Transverse colon (tissue), 4 donors: ENCODE measurements around the gene POLE. TPM values are rescaled to one million over a fixed set of nuclear protein-coding genes. Genes with fewer than 3 reads are reported as not detected.

Experiments used
- DNase-seq: peaks from one replicate; pipeline ENCODE4 v3.0.0-alpha.2; 2019
- H3K27ac ChIP-seq, 4 donors: fragments of 200-600 bp; sonication (generic); 2 replicates each; pipeline ENCODE4 v1.5.1; 2016 to 2018; ENCODE audit warnings: inconsistent platforms in 4 of 4
- H3K27me3 ChIP-seq: fragments of 200-600 bp; sonication (generic); 2 replicates; pipeline ENCODE4 v1.5.1; 2017; ENCODE audit warnings: inconsistent platforms
- H3K36me3 ChIP-seq, 4 donors: fragments of 200-600 bp; sonication (generic); 2 replicates each; pipeline ENCODE4 v1.5.1; 2017 to 2019; ENCODE audit warnings: inconsistent platforms in 4 of 4
- H3K4me1 ChIP-seq, 4 donors: fragments of 200-600 bp; sonication (generic); 2 replicates each; pipeline ENCODE4 v1.5.1; 2017 to 2020; ENCODE audit warnings: inconsistent platforms in 4 of 4
- H3K4me3 ChIP-seq, 4 donors: fragments of 200-600 bp; sonication (generic); 1 replicate in 1 of 4; 2 replicates in 3 of 4; pipeline versions ENCODE4 v1.5.1 to v1.6.1; 2017 to 2019; ENCODE audit warnings: inconsistent platforms in 4 of 4
- H3K9me3 ChIP-seq, 2 donors: fragments of 200-600 bp; sonication (generic); 2 replicates each; pipeline ENCODE4 v1.5.1; 2017 to 2019; ENCODE audit warnings: inconsistent platforms in 2 of 2
- EP300 ChIP-seq: sonication (generic); formaldehyde crosslinking; IDR thresholded peaks from one replicate; pipeline ENCODE4 v1.6.1; 2017; ENCODE audit warnings: antibody characterized with exemption, low read depth
- POLR2A ChIP-seq: fragments of 450-650 bp; IDR thresholded peaks from one replicate; pipeline ENCODE4 v1.6.1; 2016; ENCODE audit warnings: antibody characterized with exemption, mild to moderate bottlenecking, moderate library complexity
- POLR2AphosphoS5 ChIP-seq, 3 donors: sonication (generic); formaldehyde crosslinking; IDR thresholded peaks; one replicate each; pipeline ENCODE4 v1.6.1; 2016; ENCODE audit warnings: antibody characterized with exemption in 3 of 3
- WGBS, 2 donors: methylation state at CpG; one replicate each; pipeline ENCODE4 v1.1.5; 2018; ENCODE audit warnings: low coverage in 1 of 2; 5-methylcytosine and 5-hydroxymethylcytosine counted together
- in situ Hi-C, 4 donors: fragments of 200-750 bp; cut with MboI; loops; one replicate each; pipeline versions ENCODE4 v1.15.0 to v1.15.1; 2017; ENCODE audit warnings: low sequenced_read_pairs in 3 of 4, low pct_ligation_motif_present in 1 of 4, low pct_unique_long_range_greater_than_20kb in 1 of 4
- intact Hi-C: fragments of 100-400 bp; cut with DNase I; formaldehyde crosslinking; loops from one replicate; pipeline ENCODE4 v1.15.1; 2023; ENCODE audit warnings: low total_unique reads
- total RNA-seq, 4 donors: library from RNA; depleted of rRNA; stranded (reverse); fragments of >200 nt; gene quantifications; one replicate each; pipeline ENCODE4 v1.1.0, GENCODE V29; 2016
- TF ChIP-seq, protein P1 (sequence below), 5 experiments: fragments of 200-600 bp in 3 of 5; fragments of 450-650 bp in 2 of 5; sonication (generic) in 3 of 5; IDR thresholded peaks; 1 replicate in 2 of 5; 2 replicates in 3 of 5; pipeline ENCODE4 v1.5.1; 2016 to 2017; ENCODE audit warnings: antibody characterized with exemption in 5 of 5, inconsistent platforms in 3 of 5, mild to moderate bottlenecking in 2 of 5, moderate library complexity in 1 of 5

Gene POLE
- total RNA-seq, 4 donors from 2014 or later = 57.0 to 204 (median 74.1) TPM

DNA sequence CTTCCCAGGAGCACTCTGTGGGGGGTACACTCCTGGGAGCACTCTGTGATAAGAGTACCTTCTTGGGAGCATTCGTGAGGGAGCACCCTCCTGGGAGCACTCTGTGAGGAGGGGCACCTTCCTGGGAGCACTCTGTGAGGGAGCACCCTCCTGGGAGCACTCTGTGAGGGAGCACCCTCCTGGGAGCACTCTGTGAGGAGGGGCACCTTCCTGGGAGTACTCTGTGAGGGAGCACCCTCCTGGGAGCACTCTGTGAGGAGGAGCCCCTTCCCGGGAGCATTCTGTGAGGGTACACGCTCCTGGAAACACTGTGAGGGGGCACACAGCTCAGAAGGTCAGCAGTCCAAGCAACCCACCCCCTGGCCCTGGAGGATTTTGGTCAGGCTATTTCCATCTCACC, 99.4 kb downstream of the POLE start:
- TF ChIP-seq POLR2A = no peak
- no peak for TF ChIP-seq EP300
- TF ChIP-seq, protein P1, sequence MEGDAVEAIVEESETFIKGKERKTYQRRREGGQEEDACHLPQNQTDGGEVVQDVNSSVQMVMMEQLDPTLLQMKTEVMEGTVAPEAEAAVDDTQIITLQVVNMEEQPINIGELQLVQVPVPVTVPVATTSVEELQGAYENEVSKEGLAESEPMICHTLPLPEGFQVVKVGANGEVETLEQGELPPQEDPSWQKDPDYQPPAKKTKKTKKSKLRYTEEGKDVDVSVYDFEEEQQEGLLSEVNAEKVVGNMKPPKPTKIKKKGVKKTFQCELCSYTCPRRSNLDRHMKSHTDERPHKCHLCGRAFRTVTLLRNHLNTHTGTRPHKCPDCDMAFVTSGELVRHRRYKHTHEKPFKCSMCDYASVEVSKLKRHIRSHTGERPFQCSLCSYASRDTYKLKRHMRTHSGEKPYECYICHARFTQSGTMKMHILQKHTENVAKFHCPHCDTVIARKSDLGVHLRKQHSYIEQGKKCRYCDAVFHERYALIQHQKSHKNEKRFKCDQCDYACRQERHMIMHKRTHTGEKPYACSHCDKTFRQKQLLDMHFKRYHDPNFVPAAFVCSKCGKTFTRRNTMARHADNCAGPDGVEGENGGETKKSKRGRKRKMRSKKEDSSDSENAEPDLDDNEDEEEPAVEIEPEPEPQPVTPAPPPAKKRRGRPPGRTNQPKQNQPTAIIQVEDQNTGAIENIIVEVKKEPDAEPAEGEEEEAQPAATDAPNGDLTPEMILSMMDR (IDR thresholded peaks at IDR 0.05) = no peak
- no peak for TF ChIP-seq POLR2AphosphoS5 (IDR thresholded peaks at IDR 0.05)
- H3K9me3 ChIP-seq = no peaks in the 10 kb centered on the region
- H3K4me1 ChIP-seq = no peaks in the 10 kb centered on the region
- in situ Hi-C loops = no loop called here
- intact Hi-C loops = no loop called here
- H3K27ac ChIP-seq = no peak overlapping the region
- H3K36me3 ChIP-seq = no peaks in the 10 kb centered on the region
- H3K4me3 ChIP-seq = no peak overlapping the region
- no peaks in the 10 kb centered on the region for H3K27me3 ChIP-seq
- no peak for DNase-seq
- WGBS, 2 donors = 69% methylated on average over 3 of the region's 3 CpGs; no CpG with 5 or more reads in 1 of the 2 donors

- Histone ChIP-seq H3K4me3 (no peak overlapping the region), H3K27me3 (no peaks in the 10 kb centered on the region), H3K4me1 (no peaks in the 10 kb centered on the region), H3K36me3 (no peaks in the 10 kb centered on the region), H3K27ac (no peak overlapping the region), H3K9me3 (no peaks in the 10 kb centered on the region)
- in situ Hi-C loops = no loop called here
- WGBS, 2 donors = 83 to 89% methylated on average over 15 to 18 of the region's 18 CpGs
- DNase-seq = no peak
- no peak for TF ChIP-seq POLR2A
- TF ChIP-seq EP300 = no peak
- intact Hi-C loops = no loop called here
Measured at GRCh38 chr12:132586929-132587328, 100.2 kb downstream of the POLE start.

DNA sequence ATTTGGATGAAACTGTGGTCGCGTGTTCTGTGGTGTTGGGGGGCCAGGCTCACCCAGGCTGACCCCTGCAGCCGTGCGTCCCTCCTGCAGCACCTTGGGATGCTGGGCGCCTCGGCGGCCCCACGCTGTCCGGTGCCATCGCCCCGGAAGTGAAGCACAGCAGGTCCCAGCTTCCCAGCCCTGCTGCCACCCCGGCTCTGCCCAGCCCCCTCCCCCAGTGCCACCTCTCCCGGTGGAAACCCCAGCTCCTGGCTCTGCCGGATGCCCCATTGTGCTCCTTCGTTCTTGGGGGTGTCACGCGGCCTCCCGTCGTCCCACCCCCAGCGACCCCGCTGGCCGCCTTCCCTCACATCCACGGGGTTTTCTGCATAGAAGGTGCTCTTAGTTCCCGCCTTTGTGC, 102.0 kb downstream of the POLE start:
- no peak for DNase-seq
- H3K4me3 ChIP-seq = no peak overlapping the region
- 83% methylated on average over 24 of the region's 24 CpGs; no CpG with 5 or more reads in 1 of the 2 donors for WGBS, 2 donors
- no peaks in the 10 kb centered on the region for H3K9me3 ChIP-seq
- in situ Hi-C loops = no loop called here
- H3K4me1 ChIP-seq = no peaks in the 10 kb centered on the region
- intact Hi-C loops = no loop called here
- H3K27me3 ChIP-seq = no peaks in the 10 kb centered on the region
- no peaks in the 10 kb centered on the region for H3K36me3 ChIP-seq
- H3K27ac ChIP-seq = no peak overlapping the region
- TF ChIP-seq, protein P1 (IDR thresholded peaks at IDR 0.05) = no peak
- TF ChIP-seq POLR2AphosphoS5 (IDR thresholded peaks at IDR 0.05) = no peak
- TF ChIP-seq EP300 = no peak

- TF ChIP-seq POLR2A (no peak), EP300 (no peak), POLR2AphosphoS5 (IDR thresholded peaks at IDR 0.05) (no peak)
- TF ChIP-seq, protein P1 (IDR thresholded peaks at IDR 0.05) = no peak
- WGBS, 2 donors = 83 to 85% methylated on average over 4 to 14 of the region's 14 CpGs
- intact Hi-C loops (no loop called here), in situ Hi-C loops (no loop called here)
- Histone ChIP-seq H3K4me3 (no peak overlapping the region), H3K36me3 (no peaks in the 10 kb centered on the region), H3K27ac (no peak overlapping the region), H3K9me3 (no peaks in the 10 kb centered on the region), H3K27me3 (no peaks in the 10 kb centered on the region), H3K4me1 (no peaks in the 10 kb centered on the region)
- no peak for DNase-seq
Measured at GRCh38 chr12:132584429-132584828, 102.7 kb downstream of the POLE start.

- Histone ChIP-seq H3K36me3 (no peaks in the 10 kb centered on the region), H3K27ac (no peak overlapping the region), H3K9me3 (no peaks in the 10 kb centered on the region), H3K4me1 (no peaks in the 10 kb centered on the region), H3K4me3 (no peak overlapping the region), H3K27me3 (no peaks in the 10 kb centered on the region)
- in situ Hi-C loops = no loop called here
- WGBS, 2 donors = 82 to 84% methylated on average over 19 to 29 of the region's 29 CpGs
- intact Hi-C loops = no loop called here
- no peak for DNase-seq
- no peak for TF ChIP-seq EP300
- TF ChIP-seq POLR2AphosphoS5 (IDR thresholded peaks at IDR 0.05) = no peak
- TF ChIP-seq POLR2A = no peak
- TF ChIP-seq, protein P1 (IDR thresholded peaks at IDR 0.05) = no peak
Measured at GRCh38 chr12:132583736-132584135, 103.4 kb downstream of the POLE start.
